GM19351 (cell line): ENCODE results near the gene CCDC9.
"Not testable (repeated sequence)": the region's sequence is repeated elsewhere in the genome, so short reads cannot be mapped to it uniquely, and the experiment has no call there.

ENCODE experiments used
- ATAC-seq: cut with Tn5 transposase; IDR thresholded peaks from one replicate; pipeline ENCODE4 v1.9.1; 2021; ENCODE audit warnings: mild to moderate bottlenecking, moderate library complexity; ENCODE audit not compliant: unreplicated experiment

Gene CCDC9

DNA sequence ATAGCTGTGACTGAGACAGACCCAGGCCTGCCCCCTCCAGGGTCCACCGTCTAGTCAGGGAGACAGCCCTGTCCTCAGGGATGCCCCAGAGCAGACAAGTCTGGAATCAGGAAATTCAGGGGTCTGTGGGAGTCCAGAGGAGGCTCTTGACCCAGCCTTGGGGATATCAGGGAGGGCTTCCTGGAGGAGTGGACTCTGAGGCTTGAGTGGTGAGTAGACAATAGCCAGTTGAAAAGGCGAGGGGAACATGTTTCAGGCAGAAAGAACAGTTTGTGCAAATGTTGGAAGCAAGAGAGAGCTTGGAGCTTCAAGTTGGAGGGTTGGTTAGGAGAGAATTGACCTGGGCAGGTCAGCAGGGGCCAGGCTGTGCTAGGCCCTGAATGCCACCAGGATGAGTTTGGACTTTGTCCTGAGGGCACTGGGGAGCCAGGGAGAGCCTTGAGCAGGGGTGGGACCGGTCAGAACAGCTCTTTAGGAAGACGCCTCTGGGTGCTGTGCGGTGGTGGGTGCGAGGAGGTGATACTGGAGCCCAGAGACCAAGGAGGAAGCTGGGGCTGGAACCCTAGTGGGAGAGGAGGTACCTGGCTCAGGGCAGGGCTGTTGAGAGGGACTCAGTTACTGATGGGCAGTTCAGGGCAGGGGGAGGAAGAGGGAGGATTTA, 2.7 kb downstream of the CCDC9 start:
- no peak for ATAC-seq

DNA sequence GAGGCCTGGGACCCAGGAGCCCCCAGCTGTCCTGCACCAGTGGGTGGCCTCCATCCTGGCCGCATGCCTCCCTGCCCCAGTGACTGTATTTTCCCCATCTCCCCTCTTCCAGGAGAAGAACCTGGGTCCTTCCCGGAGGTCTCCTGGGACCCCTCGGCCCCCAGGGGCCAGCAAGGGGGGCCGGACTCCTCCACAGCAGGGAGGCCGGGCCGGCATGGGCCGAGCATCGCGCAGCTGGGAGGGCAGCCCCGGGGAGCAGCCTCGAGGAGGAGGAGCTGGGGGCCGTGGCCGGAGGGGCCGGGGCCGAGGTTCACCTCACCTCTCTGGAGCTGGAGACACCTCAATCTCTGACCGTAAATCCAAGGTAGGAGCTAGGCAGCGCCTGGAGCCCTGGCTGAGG, 4.2 kb downstream of the CCDC9 start:
- ATAC-seq: no peak

- ATAC-seq: peak; percentile 80
Measured at GRCh38 chr19:47261946-47262793, 5.8 kb downstream of the CCDC9 start.

- no peak for ATAC-seq
Measured at GRCh38 chr19:47264629-47265028, 8.3 kb downstream of the CCDC9 start.

DNA sequence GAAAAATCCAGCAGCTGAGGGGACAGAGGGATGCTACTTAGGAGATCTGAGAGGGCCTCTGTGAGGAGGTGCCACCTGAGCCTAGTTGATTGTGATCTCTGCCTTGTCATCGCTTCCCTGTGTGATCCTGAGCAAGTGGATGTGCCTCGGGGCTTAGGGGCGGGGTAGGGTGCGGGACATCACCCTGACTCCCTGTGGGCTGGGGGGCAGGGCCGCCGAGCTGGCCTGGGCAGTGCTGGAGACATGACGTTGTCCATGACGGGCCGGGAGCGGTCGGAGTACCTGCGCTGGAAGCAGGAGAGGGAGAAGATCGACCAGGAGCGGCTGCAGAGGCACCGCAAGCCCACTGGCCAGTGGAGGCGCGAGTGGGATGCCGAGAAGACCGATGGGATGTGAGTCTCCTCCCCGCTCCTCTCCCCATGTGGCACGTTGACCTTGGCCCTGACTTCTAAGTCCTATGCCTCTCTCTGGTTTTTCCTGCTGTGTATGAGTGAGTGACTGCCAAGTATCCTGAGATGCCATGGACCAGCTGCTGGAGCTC, 10.1 kb downstream of the CCDC9 start:
- no peak for ATAC-seq

- no peak for ATAC-seq
Measured at GRCh38 chr19:47267350-47267759, 11.0 kb downstream of the CCDC9 start.

DNA sequence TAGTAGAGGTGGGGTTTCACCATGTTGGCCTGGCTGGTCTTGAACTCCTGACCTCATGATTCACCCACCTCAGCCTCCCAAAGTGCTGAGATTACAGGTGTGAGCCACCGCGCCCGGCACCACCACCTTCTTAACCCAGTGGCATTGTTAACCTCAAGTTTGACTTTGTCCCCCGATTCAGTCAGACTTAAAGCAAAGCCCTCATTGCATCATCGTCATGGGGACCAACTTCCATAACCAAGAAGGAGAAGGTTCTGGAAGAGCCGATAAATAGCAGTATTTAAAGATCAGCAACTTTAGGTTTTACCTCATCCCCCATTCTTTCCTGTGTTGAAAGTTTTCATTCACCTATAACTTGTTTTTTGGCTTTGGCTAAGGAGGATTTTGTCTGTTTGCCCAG, 11.7 kb downstream of the CCDC9 start:
- no peak for ATAC-seq

GRCh38 chr19:47269596-47269995, 13.3 kb downstream of the CCDC9 start:
- no peak for ATAC-seq

DNA sequence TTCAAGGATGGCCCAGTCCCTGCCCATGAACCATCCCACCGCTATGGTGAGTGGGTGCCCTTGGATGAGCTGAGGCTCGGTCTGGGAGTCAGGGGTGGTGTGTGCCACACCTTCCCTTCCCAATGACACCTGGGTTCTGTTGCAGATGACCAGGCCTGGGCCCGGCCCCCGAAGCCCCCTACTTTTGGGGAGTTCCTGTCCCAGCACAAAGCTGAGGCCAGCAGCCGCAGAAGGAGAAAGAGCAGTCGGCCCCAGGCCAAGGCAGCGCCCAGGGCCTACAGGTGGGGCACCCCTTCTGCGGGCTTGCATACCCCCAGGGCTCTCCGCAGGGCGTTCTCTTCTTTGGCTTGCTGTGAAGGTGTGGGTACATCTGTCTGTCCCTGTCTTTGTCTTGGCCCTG, 14.1 kb downstream of the CCDC9 start:
- no peak for ATAC-seq

DNA sequence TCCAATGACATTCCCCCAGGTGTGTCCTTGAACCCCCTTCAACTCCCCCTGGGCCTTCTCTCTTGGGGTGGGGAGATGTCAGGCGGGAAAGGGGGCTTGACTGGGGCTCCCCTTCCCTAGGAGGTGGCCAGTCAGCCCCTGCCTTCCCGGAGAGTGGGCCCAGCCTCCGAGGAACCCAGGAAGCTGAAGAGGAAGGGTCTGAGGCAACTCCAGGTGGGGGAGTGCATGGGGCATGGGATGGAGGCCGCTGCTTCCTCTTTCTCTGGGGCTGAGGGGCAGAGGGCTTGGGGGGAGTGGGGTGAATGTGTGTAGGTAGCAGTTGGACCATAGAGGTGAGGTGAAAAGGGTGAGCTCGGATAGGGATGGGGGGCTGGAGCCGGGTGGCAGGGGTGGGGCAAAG, 15.6 kb downstream of the CCDC9 start:
- ATAC-seq: no peak

DNA sequence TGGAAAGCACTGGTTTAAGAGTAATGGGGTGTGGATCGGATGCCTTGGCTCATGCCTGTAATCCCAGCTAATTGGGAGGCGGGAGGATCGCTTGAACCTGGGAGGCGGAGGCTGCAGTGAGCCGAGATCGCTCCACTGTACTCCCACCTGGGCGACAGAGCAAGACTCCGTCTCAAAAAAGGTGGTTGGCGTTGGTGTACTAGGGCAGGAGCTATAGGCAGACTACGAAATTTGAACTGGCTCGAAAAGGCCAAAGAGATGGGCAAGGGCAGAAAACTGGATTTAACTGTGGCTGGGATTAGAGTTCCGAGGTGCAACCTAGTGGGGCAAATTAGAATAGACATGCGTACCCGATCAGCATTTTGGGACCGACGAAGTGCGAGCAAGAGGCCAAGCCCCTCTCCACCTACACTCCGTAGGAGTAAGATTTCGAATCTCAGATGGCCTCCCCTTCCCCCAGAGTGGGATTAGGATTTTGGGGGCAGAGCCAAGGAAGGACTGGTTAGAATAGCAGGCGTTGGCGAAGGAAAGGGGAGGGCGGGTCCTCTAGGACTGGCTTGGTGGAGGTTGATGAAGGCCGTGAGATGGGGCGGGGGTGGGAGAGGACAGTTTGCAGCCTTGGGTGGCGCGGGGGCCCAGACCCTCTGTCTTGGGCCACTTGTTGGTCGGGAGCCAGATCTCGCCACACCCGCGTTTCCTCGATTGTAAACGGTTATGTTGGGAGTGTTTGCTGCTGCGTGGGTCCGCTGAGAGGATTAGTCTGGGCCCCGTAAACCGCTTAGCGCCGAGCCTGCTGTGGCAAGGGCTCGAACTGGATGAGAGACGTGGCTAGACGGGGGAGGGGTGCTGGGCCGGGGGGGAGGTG, 16.4 kb downstream of the CCDC9 start:
- no peak for ATAC-seq

- ATAC-seq: peak; percentile 66
Measured at GRCh38 chr19:47273313-47274070, 17.2 kb downstream of the CCDC9 start.

DNA sequence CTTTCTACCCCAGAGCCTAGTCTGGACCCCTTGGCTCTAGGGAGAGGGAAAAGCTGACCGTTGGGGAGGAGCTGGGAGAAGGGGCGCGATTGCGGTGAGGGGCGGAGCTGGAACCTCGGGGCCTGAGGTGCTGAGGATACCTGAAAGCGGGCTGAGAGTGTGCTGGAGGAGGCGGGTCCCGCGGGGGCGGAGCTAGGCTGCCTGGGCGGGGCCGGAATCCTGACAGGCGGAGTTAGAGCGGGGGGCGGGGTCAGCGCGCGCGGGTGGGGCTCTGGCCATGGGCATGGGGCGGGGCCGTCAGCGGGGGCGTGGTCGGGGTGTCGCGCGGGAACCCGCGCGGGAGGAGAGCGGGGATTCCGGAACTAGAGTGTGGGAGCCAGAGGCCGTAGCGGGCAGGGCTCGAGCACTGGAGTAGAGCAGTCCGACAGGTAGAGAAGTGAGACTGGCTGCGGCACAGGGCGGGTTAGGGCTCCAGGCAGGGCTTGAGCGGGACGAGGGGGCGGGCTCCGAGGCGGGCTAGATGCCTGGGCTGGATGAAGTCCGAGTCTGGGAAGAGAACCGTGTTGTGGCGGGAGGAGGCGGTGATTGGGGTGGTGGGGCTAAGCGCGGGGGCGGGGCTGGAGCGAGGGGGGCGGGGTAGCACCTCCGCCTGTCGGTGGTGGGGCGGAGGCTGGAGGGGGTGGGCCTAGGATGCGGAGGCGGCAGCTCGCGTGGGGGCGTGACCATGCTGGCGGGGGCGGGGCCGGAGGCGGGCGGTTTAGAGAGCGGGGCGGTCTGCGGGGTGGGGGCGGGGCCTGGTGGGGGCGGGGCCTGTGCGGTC, 18.0 kb downstream of the CCDC9 start, which contains the start of gene INAFM1:
TSS of gene INAFM1 (plus strand) at position 815 of the 820 bp plus-strand sequence. CDS start 35 bp downstream, outside the sequence.
- peak; percentile 54 for ATAC-seq

GRCh38 chr19:47274891-47275761, 18.8 kb downstream of the CCDC9 start:
- ATAC-seq: peak; percentile 8

GRCh38 chr19:47275791-47276461, 19.6 kb downstream of the CCDC9 start:
- ATAC-seq: no peak

DNA sequence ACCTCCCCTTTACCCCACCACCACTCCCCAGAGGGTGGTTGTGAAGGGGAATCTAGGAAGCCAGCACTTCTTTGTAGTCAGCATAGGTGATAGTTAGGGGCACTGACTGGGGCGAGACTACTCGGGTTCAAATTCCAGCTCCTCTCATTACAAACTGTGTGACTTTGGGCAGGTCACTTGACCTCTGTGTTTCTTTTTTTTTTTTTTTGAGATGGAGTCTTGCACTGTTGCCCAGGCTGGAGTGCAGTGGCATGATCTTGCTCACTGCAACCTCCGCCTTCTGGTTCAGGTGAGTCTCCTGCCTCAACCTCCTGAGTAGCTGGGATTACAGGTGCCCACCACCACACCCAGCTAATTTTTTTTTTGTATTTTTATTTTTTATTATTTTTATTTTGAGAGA, 20.2 kb downstream of the CCDC9 start:
- ATAC-seq: not testable (repeated sequence)

DNA sequence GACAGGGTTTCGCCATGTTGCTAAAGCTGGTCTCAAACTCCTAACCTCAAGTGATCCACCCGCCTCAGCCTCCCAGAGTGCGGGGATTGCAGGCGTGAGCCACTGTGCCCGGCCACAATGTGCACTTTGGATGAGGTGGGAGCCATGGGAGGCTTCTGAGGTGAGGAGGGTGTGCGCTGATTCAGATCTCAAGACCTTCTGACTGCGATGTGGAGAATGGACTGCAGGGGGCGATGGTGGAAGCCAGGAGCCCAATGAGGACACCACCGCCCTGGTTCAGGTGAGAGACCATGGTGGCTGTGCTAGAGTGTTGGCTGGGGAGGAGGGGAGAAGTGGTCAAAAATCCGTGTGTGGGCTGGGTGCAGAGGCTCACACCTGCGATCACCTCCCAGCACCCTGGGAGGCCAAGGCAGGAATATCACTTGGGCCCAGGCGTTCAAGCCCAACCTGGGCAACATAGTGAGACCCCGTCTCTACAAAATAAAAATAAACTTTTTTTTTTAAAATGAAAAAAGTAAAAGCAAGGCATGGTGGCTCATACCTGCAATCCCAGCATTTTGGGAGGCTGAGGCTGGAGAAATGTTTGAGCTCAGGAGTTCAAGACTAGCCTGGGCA, 24.0 kb downstream of the CCDC9 start:
- ATAC-seq: no peak
